GM06990 (cell line): ENCODE results near the gene TCEANC2.

Source experiments
- DNase-seq: peaks from one replicate; pipeline ENCODE4 v3.0.0-alpha.2; 2011; ENCODE audit not compliant: insufficient read length; ENCODE audit errors: extremely low read depth
- H3K27me3 ChIP-seq: replicated peaks from 2 replicates; pipeline ENCODE4 v1.6.0; 2011; ENCODE audit warnings: low read length; ENCODE audit not compliant: control insufficient read depth, insufficient read depth
- H3K36me3 ChIP-seq: 2 replicates; pipeline ENCODE4 v1.5.1; 2011; ENCODE audit warnings: low read length; ENCODE audit not compliant: control insufficient read depth, insufficient read depth
- H3K4me3 ChIP-seq: replicated peaks from 2 replicates; pipeline ENCODE4 v1.5.1; 2011; ENCODE audit warnings: low read depth, mild to moderate bottlenecking, control low read depth, low read length
- TF ChIP-seq, protein P1 (sequence below): IDR thresholded peaks from 2 replicates; pipeline ENCODE4 v1.5.1; 2011; ENCODE audit warnings: low read length, control low read depth, mild to moderate bottlenecking, inconsistent platforms; ENCODE audit not compliant: insufficient read depth, poor library complexity, severe bottlenecking

Gene TCEANC2

DNA sequence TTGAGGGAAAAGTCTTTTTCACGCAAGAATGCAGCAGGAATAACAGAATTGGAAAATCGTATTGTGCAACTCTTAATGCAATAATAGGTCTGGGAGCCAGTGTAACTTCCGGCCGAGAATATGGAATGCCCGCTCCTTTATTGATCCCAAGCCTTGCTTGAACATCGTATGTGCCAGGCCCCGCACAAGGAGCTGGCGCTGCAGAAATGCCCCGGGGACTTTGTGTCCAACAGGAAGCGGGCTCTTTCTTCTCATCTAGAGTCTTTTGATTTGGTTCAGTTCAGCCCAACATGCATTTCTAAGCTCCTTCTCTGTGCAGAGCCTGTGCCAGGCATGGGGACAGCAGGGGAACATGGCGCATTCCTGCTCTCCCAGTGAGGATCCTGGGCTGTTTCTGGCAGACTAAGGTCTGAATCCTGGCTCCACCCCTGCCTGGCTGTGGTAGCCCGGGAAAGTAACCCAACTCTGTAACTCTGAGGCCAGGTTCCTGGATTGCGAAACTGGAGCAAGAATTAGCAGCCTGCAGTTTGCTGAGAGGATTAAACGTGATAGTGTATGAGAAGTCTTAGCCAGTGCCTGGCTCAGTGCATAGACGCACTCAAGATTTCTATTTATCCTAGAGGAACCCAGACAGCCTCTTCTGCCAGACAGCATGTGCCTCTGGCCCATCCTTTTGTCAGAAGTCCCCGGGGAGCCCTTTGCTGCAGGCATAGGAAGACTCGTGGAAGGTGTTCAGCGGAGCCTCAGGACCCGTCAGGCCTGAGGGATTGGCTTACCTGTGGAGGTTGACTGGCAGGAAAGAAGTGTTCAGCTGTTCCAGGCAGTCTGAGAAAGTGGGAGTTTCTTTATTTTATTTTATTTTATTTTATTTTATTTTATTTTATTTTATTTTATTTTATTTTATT is 100.4 kb downstream of the TCEANC2 start:
- Histone ChIP-seq H3K4me3 (no peak overlapping the region), H3K36me3 (no peaks in the 10 kb centered on the region), H3K27me3 (no peaks in the 10 kb centered on the region)
- DNase-seq: no peak
- TF ChIP-seq, protein P1, sequence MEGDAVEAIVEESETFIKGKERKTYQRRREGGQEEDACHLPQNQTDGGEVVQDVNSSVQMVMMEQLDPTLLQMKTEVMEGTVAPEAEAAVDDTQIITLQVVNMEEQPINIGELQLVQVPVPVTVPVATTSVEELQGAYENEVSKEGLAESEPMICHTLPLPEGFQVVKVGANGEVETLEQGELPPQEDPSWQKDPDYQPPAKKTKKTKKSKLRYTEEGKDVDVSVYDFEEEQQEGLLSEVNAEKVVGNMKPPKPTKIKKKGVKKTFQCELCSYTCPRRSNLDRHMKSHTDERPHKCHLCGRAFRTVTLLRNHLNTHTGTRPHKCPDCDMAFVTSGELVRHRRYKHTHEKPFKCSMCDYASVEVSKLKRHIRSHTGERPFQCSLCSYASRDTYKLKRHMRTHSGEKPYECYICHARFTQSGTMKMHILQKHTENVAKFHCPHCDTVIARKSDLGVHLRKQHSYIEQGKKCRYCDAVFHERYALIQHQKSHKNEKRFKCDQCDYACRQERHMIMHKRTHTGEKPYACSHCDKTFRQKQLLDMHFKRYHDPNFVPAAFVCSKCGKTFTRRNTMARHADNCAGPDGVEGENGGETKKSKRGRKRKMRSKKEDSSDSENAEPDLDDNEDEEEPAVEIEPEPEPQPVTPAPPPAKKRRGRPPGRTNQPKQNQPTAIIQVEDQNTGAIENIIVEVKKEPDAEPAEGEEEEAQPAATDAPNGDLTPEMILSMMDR: no peak
